ENCODE results near the gene FAM111A. TPM values are rescaled to one million over a fixed set of nuclear protein-coding genes. Genes with fewer than 3 reads are reported as not detected.

FAM111A gene
- total RNA-seq, 2 donors from 2014 or later, result 24.9 to 38.1 TPM

DNA sequence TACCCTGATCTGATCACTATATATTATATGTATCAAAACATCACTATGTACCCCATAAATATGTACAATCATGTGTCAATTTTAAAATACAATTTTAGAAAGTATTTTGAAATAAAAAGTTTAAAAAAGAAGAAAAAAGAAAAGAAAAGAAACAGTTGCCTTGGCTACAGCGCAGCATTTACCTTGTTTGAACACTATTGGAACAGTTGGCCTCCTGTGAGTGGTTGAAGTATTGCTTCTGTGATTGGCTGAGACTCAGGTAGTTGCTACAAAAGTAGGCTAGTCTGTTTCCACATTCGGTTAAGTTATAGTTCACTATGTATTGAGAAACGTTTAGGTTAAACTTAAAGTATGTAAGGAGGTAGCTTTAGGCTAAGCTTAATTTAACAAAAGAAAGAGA is 21.4 kb downstream of the FAM111A start:
- no peak overlapping the region for H3K9ac ChIP-seq (ENCODE audit: low read depth in 2 of 2, low read length in 2 of 2)

DNA sequence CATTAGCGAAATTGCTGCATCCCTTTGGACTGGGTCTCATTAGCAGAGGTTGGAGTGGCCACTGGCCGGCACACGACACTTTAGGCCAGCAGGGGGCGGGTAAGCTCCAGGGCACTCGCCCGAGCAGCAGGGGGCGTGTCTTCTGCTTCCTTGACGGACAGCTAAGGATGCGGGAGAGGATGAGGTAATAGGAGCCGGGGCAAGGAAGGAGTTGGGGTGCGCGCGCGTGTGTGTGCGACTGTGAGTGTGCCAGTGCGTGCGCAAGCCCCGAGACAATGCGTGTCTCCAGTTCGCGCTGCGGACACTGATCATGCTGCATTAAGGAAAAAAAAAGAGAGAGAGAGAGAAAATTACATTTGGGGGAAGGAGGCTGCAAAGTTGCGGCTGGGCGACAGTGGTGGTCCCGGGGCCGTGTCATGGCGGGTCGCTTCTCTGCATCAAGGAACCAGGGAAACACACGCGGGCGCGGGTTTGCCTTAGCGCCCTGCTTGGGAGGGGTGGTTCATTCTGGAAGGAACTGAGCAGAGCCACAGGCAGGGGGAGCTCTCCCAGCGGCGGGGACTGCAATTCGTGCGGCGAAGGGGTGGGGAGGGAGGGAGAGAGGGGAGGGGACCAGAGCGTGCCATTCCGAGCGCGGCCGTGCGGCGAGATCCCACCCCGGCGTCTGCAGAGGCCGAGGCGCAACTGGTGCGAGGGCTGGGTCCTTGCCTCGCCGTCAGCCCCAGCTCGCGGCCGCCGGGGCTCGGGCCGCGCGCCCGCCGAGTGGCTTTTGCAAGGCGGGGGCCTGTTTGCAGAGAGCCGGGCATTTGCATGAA is 29.1 kb downstream of the FAM111A start, which contains the start of gene DTX4:
Gene DTX4, plus strand, starts transcription at position 625 of the 815 bp plus-strand sequence. CDS start 464 bp downstream, outside the sequence.
- Histone ChIP-seq H3K9ac (ENCODE audit: low read depth in 2 of 2, low read length in 2 of 2) (peak within 1 kb of the TSS; percentile 90 to 99), H3K27ac (peak within 1 kb of the TSS; percentile 91), H3K36me3 (no peaks in the 10 kb centered on the region), H3K4me3 (peak within 1 kb of the TSS; percentile 61), H3K4me1 (peaks cover 5% of the 10 kb centered on the region), H3K27me3 (no peaks in the 10 kb centered on the region), H3K9me3 (no peaks in the 10 kb centered on the region)
- TF ChIP-seq, protein P1, sequence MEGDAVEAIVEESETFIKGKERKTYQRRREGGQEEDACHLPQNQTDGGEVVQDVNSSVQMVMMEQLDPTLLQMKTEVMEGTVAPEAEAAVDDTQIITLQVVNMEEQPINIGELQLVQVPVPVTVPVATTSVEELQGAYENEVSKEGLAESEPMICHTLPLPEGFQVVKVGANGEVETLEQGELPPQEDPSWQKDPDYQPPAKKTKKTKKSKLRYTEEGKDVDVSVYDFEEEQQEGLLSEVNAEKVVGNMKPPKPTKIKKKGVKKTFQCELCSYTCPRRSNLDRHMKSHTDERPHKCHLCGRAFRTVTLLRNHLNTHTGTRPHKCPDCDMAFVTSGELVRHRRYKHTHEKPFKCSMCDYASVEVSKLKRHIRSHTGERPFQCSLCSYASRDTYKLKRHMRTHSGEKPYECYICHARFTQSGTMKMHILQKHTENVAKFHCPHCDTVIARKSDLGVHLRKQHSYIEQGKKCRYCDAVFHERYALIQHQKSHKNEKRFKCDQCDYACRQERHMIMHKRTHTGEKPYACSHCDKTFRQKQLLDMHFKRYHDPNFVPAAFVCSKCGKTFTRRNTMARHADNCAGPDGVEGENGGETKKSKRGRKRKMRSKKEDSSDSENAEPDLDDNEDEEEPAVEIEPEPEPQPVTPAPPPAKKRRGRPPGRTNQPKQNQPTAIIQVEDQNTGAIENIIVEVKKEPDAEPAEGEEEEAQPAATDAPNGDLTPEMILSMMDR (IDR thresholded peaks at IDR 0.05), result peak; percentile 90
- intact Hi-C loops (cut with DNase I), result loop anchor here (2.0 kb wide), 3 partner anchors 15 to 113 kb away; no protein-coding TSS in a partner anchor
- DNase-seq, result peak; percentile 97

More for the DNA sequence above, 21.4 kb downstream of the FAM111A start:
- H3K27ac ChIP-seq, result no peak overlapping the region
- H3K4me3 ChIP-seq, result no peak overlapping the region
- TF ChIP-seq, protein P1 (IDR thresholded peaks at IDR 0.05), result no peak
- intact Hi-C loops (cut with DNase I), result no loop called here
- DNase-seq, result no peak
- no peaks in the 10 kb centered on the region for H3K9me3 ChIP-seq
- H3K27me3 ChIP-seq, result no peaks in the 10 kb centered on the region
- no peaks in the 10 kb centered on the region for H3K4me1 ChIP-seq
- H3K36me3 ChIP-seq, result no peaks in the 10 kb centered on the region

DNA sequence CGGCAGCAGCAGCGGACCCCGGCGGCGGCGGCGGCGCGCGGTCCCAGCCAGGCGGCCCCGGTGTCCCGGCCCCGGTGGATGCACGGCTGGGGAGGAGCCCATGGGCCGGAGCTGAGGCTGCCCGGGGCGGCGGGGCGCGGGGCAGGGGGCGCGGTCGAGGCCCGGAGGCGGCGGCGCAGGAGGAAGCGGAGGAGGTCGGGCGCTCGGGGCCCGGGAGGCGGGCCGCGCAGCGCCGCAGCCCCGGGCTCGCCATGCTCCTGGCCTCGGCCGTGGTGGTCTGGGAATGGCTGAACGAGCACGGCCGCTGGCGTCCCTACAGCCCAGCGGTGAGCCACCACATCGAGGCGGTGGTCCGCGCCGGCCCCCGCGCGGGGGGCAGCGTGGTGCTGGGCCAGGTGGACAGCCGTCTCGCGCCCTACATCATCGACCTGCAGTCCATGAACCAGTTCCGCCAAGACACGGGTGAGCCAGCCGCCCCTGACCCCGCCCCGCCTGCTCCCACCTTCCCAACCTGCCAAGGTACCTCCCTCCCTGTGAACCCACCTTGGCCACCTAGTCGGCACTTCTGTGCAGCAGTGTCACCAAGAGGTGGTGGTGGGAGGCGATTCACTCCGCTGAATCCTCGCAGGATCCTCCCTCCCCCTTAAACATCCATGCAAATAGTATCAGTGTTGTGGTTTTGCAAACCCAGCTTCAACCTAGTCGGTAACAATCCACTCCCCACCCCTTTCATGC is 29.9 kb downstream of the FAM111A start:
- peak; percentile 69 for DNase-seq
- peak overlapping the region; percentile 61 for H3K4me3 ChIP-seq
- no peaks in the 10 kb centered on the region for H3K27me3 ChIP-seq
- no peaks in the 10 kb centered on the region for H3K36me3 ChIP-seq
- no peaks in the 10 kb centered on the region for H3K9me3 ChIP-seq
- TF ChIP-seq, protein P1 (IDR thresholded peaks at IDR 0.05), result no peak
- H3K27ac ChIP-seq, result peak overlapping the region; percentile 91
- H3K4me1 ChIP-seq, result peaks cover 5% of the 10 kb centered on the region
- intact Hi-C loops (cut with DNase I), result loop anchor here (2.0 kb wide), 1 partner anchor 14 kb away; no protein-coding TSS in a partner anchor
- peak overlapping the region; percentile 90 to 99 for H3K9ac ChIP-seq (ENCODE audit: low read depth in 2 of 2, low read length in 2 of 2)

DNA sequence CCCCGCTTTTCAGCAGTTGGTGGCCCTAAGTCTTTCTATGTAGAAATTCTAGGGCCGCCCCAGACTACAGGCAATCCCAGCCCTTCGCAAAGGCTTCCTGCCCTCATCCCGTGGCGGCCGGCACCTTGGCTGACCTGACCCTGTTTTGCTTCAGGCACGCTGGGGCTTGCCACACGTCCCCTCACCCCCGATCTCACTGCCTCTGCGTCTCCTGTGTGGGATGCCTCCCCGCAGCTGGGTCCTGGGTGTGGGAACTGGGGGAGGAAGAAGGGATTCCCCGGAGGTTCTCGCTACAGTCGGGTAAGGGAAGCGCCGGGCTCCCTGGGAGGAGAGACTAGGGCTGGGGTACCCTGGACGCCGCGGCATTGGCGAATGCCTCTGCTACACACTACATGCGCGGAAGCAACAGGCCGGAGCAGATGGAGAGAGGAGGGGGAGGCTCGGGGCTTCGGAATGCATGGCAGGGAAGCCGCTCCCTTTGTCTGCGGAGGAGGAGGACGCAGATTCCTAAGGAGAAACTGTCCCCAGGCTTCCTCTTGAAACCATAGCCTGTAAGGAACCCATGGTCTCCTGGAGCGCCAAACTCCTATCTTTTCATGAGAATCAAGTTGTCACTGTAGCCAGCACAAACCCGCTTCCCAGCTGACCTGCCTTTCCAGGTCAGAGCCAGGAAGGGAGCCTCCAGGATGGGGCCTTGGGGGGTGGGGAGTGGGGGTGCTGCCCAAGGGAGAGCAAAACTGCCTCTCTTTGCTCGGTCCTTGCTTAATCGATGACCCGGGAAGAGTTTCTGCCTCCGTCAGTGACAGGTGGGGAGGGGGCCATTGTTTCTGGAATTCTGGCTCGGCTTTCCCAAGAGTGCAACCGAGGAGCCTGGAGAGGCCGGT is 30.7 kb downstream of the FAM111A start:
- intact Hi-C loops (cut with DNase I), result loop anchor here (2.0 kb wide), 1 partner anchor 13 kb away; no protein-coding TSS in a partner anchor
- H3K27ac ChIP-seq, result peak overlapping the region; percentile 91
- H3K4me1 ChIP-seq, result peaks cover 5% of the 10 kb centered on the region
- DNase-seq, result peak; percentile 67
- H3K36me3 ChIP-seq, result no peaks in the 10 kb centered on the region
- TF ChIP-seq, protein P1 (IDR thresholded peaks at IDR 0.05), result no peak
- H3K9me3 ChIP-seq, result no peaks in the 10 kb centered on the region
- peak overlapping the region; percentile 61 for H3K4me3 ChIP-seq
- H3K27me3 ChIP-seq, result no peaks in the 10 kb centered on the region
- peak overlapping the region; percentile 90 to 99 for H3K9ac ChIP-seq (ENCODE audit: low read depth in 2 of 2, low read length in 2 of 2)

Measured in colonic mucosa (tissue), 4 donors.